Stimulated activated memory B cell treated with anti-CD40 and anti-IgM and Interleukin-4, amounts not matched to agents 10 μg/mL and 1 μg/mL and 100 μg/mL, for 72 hours (primary cell): ENCODE results near the gene KLHL22.
"Not testable (repeated sequence)": the region's sequence is repeated elsewhere in the genome, so short reads cannot be mapped to it uniquely, and the experiment has no call there.

Experiments
- ATAC-seq: fragments of 150-1000 bp; cut with Tn5 transposase; 2 replicates; pipeline ENCODE4 v1.10.0; 2021
- H3K27ac Mint-ChIP-seq: one replicate; pipeline ENCODE4 v1.8.0; 2022; ENCODE audit warnings: mild to moderate bottlenecking, mixed read lengths
- H3K27me3 Mint-ChIP-seq: one replicate; pipeline ENCODE4 v1.8.0; 2022; ENCODE audit warnings: mixed read lengths
- H3K36me3 Mint-ChIP-seq: one replicate; pipeline ENCODE4 v1.8.0; 2022; ENCODE audit warnings: mixed read lengths
- H3K4me1 Mint-ChIP-seq: one replicate; pipeline ENCODE4 v1.8.0; 2022; ENCODE audit warnings: mixed read lengths
- H3K4me3 Mint-ChIP-seq: one replicate; pipeline ENCODE4 v1.8.0; 2022; ENCODE audit warnings: mild to moderate bottlenecking, moderate library complexity, mixed read lengths
- H3K9me3 Mint-ChIP-seq: one replicate; pipeline ENCODE4 v1.8.0; 2022; ENCODE audit warnings: mixed read lengths

The KLHL22 gene

GRCh38 chr22:20456722-20457076 is 38.9 kb downstream of the KLHL22 start:
- Mint-ChIP-seq H3K27ac (peak overlapping the region; percentile 20), H3K27me3 (no peaks in the 10 kb centered on the region), H3K9me3 (no peaks in the 10 kb centered on the region), H3K36me3 (peaks cover 42% of the 10 kb centered on the region), H3K4me3 (no peak overlapping the region), H3K4me1 (peaks cover 27% of the 10 kb centered on the region)
- no peak for ATAC-seq

DNA sequence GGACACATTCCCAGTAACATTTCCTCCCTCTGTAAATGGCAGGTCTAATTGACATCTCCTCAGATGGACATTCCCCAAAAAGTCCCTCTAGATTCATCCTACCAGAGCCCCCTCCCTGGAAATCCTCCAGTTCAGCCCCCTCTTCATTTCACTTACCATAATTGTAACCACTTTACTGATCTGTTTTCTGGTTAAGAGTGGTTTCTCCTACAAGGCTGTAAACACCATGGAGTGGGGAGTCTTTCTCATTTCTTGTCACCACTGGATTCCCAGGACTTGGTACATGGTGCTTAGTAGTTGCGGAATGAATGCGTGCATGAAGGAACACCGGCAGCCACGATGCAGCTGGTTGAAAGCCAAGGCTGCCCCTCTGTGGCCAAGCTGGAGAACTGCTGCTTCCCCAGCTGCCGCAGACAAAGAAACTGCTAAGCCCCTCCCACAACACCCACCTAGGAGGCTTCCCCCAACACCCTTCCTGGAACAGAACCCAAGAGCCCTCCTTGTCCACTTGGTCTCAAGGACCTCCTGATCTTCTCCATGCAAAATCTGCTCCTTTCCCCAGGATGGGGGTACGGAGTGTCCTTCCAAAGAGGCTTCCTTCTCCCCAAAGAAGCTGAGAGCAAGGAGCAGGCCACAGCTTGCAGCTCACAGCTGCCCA is 39.4 kb downstream of the KLHL22 start:
- H3K36me3 Mint-ChIP-seq: peaks cover 46% of the 10 kb centered on the region
- H3K4me3 Mint-ChIP-seq: no peak overlapping the region

GRCh38 chr22:20455709-20456063 is 39.9 kb downstream of the KLHL22 start:
- Mint-ChIP-seq H3K4me3 (no peak overlapping the region), H3K4me1 (peaks cover 27% of the 10 kb centered on the region), H3K27ac (peak overlapping the region; percentile 20), H3K27me3 (no peaks in the 10 kb centered on the region), H3K9me3 (no peaks in the 10 kb centered on the region), H3K36me3 (peaks cover 50% of the 10 kb centered on the region)
- ATAC-seq: no peak

More for the DNA sequence above, 39.4 kb downstream of the KLHL22 start:
- Mint-ChIP-seq H3K9me3 (no peaks in the 10 kb centered on the region), H3K27me3 (no peaks in the 10 kb centered on the region), H3K4me1 (peaks cover 27% of the 10 kb centered on the region), H3K27ac (peak overlapping the region; percentile 20)
- ATAC-seq: peak; percentile 86

DNA sequence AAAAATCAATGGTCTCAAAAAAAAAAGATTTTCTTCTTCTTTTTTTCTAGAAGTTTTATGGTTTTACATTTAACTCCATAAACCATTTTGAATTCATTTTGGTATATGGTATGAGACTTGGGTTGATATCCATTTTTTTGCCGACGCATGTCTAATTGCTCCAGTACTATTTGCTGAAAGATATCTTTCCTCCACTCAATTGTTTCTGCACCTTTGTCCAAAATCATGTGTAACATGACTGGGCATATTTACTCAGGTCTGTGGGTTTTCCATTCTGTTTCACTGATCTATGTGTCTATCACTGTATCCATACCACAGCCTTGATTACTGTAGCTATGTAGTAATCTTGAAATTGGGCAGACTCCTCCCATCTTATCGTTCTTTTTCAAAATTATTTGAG is 42.4 kb downstream of the KLHL22 start:
- Mint-ChIP-seq H3K36me3 (peaks cover 38% of the 10 kb centered on the region), H3K27me3 (no peaks in the 10 kb centered on the region), H3K4me3 (no peak overlapping the region), H3K9me3 (no peaks in the 10 kb centered on the region), H3K27ac (no peak overlapping the region), H3K4me1 (peaks cover 16% of the 10 kb centered on the region)
- no peak for ATAC-seq

DNA sequence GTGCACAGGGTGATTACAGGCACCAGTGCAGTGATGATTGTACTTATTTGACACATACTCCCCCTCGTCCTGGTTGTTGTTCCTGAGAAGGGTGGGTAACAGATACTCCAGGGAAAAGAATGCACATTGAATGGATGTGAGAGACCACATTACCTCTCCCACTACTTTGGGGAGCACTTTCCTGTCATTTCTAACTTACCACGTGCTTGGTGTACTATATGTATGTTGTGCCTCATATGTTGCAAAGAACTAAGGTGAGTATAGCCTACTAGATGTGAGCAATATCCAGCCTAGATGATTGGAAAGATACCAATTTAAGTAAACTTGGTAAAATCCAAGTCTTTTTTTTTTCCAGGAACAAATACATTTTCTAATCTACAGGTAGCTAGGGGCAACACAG is 43.7 kb downstream of the KLHL22 start:
- H3K27me3 Mint-ChIP-seq: no peaks in the 10 kb centered on the region
- H3K9me3 Mint-ChIP-seq: no peaks in the 10 kb centered on the region
- H3K27ac Mint-ChIP-seq: no peak overlapping the region
- peaks cover 37% of the 10 kb centered on the region for H3K36me3 Mint-ChIP-seq
- H3K4me1 Mint-ChIP-seq: peaks cover 14% of the 10 kb centered on the region
- no peak for ATAC-seq
- H3K4me3 Mint-ChIP-seq: no peak overlapping the region

DNA sequence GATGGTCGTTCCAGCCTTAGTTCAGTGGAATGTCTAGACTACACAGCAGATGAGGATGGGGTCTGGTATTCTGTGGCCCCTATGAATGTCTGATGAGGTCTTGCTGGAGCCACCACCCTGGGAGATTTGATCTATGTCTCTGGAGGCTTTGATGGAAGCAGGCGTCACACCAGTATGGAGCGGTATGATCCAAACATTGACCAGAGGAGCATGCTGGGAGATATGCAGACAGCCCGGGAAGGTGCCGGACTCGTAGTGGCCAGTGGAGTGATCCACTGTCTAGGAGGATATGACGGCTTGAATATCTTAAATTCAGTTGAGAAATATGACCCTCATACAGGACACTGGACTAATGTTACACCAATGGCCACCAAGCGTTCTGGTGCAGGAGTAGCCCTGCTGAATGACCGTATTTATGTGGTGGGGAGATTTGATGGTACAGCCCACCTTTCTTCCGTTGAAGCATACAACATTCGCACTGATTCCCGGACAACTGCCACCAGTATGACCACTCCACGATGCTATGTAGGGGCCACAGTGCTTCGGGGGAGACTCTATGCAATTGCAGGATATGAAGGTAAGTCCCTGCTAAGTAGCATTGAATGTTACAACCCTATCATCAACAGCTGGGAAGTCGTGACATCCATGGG is 44.3 kb downstream of the KLHL22 start:
- not testable (repeated sequence) for H3K4me1 Mint-ChIP-seq, H3K4me3 Mint-ChIP-seq, H3K9me3 Mint-ChIP-seq, ATAC-seq, H3K27me3 Mint-ChIP-seq, H3K27ac Mint-ChIP-seq
- H3K36me3 Mint-ChIP-seq: peaks cover 36% of the 10 kb centered on the region

DNA sequence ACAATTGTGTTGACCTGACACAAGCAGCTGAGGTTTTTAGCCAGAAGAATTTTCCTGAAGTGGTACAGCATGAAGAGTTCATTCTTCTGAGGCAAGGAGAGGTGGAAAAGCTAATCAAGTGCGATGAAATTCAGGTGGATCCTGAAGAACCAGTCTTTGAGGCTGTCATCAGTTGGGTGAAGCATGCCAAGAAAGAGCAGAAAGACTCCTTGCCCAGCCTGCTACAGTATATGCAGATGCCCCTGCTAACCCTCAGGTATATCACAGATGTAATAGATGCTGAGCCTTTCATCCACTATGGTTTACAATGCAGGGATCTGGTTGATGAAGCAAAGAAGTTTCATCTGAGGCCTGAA is 45.1 kb downstream of the KLHL22 start:
- H3K9me3 Mint-ChIP-seq: no peaks in the 10 kb centered on the region
- H3K4me3 Mint-ChIP-seq: no peak overlapping the region
- no peak overlapping the region for H3K27ac Mint-ChIP-seq
- no peak for ATAC-seq
- peaks cover under 1% of the 10 kb centered on the region for H3K4me1 Mint-ChIP-seq
- H3K27me3 Mint-ChIP-seq: no peaks in the 10 kb centered on the region
- peaks cover 33% of the 10 kb centered on the region for H3K36me3 Mint-ChIP-seq

- H3K4me1 Mint-ChIP-seq: no peaks in the 10 kb centered on the region
- no peak for ATAC-seq
- H3K36me3 Mint-ChIP-seq: peaks cover 28% of the 10 kb centered on the region
- H3K9me3 Mint-ChIP-seq: no peaks in the 10 kb centered on the region
- no peak overlapping the region for H3K27ac Mint-ChIP-seq
- H3K27me3 Mint-ChIP-seq: no peaks in the 10 kb centered on the region
- no peak overlapping the region for H3K4me3 Mint-ChIP-seq
These were observed 45.6 kb downstream of the KLHL22 start for GRCh38 chr22:20449819-20450550.

GRCh38 chr22:20448630-20449029 is 47.0 kb downstream of the KLHL22 start:
- H3K27ac Mint-ChIP-seq: no peak overlapping the region
- H3K9me3 Mint-ChIP-seq: no peaks in the 10 kb centered on the region
- ATAC-seq: no peak
- H3K36me3 Mint-ChIP-seq: peaks cover 35% of the 10 kb centered on the region
- H3K4me3 Mint-ChIP-seq: no peak overlapping the region
- H3K4me1 Mint-ChIP-seq: no peaks in the 10 kb centered on the region
- no peaks in the 10 kb centered on the region for H3K27me3 Mint-ChIP-seq

GRCh38 chr22:20446383-20446970 is 49.1 kb downstream of the KLHL22 start:
- Mint-ChIP-seq H3K4me3 (no peak overlapping the region), H3K27ac (no peak overlapping the region), H3K9me3 (no peaks in the 10 kb centered on the region), H3K27me3 (no peaks in the 10 kb centered on the region), H3K36me3 (peaks cover 43% of the 10 kb centered on the region), H3K4me1 (no peaks in the 10 kb centered on the region)
- no peak for ATAC-seq

- H3K36me3 Mint-ChIP-seq: peaks cover 36% of the 10 kb centered on the region
- H3K9me3 Mint-ChIP-seq: no peaks in the 10 kb centered on the region
- ATAC-seq: no peak
- H3K27ac Mint-ChIP-seq: no peak overlapping the region
- H3K4me1 Mint-ChIP-seq: no peaks in the 10 kb centered on the region
- H3K4me3 Mint-ChIP-seq: no peak overlapping the region
- no peaks in the 10 kb centered on the region for H3K27me3 Mint-ChIP-seq
These were observed 51.3 kb downstream of the KLHL22 start for GRCh38 chr22:20444325-20444724.

- no peak overlapping the region for H3K4me3 Mint-ChIP-seq
- H3K27me3 Mint-ChIP-seq: peaks cover 12% of the 10 kb centered on the region
- H3K27ac Mint-ChIP-seq: no peak overlapping the region
- no peaks in the 10 kb centered on the region for H3K9me3 Mint-ChIP-seq
- H3K4me1 Mint-ChIP-seq: peaks cover 7% of the 10 kb centered on the region
- H3K36me3 Mint-ChIP-seq: peaks cover 36% of the 10 kb centered on the region
- no peak for ATAC-seq
These were observed 52.9 kb downstream of the KLHL22 start for GRCh38 chr22:20442485-20443284.

DNA sequence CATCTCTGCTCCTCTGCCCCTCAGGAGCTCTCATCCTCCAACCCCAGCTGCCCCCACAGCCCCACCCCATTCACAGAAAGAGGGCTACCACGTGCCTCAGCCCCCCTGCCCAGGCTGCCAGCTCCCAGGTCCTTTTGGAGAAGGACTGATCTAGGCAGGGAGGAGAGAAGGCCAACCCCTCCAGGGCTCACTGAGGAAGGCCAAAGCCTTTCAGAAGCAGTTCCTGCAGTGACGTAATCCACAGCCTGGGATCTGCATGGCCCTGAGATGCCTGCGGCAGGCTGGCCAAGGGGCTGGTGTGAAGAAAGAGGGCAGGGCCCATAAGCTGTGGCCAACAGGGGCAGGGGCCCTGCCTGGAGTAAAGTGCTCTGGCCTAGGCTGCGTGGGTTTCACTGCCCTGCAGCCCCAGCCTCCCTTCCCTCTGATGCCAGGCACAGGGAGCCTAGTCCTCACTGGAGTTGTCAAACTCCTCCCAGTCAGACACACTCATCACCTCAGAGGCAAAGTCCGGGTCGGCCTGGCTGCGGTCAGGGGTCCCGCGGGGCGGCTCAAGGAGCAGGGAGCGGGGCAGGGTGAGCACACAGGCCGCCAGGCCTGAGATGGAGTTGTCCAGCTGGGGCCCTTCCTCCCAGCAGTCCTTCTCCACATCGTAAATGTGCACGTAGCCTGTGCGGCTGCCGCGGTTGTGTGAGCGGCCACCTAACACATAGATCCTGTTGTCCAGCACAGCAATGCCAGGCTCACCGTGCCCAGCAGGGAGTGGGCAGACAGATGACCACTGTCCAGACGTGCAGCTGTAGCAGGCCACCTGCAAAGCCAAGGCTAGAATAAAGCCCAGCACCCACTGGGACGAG is 53.7 kb downstream of the KLHL22 start:
- Mint-ChIP-seq H3K27ac (no peak overlapping the region), H3K4me1 (peaks cover 13% of the 10 kb centered on the region), H3K9me3 (no peaks in the 10 kb centered on the region), H3K27me3 (peaks cover 18% of the 10 kb centered on the region), H3K4me3 (no peak overlapping the region), H3K36me3 (peaks cover 36% of the 10 kb centered on the region)
- no peak for ATAC-seq
